Measurements from ENCODE around the gene WHAMM.
"Not testable (repeated sequence)": the region's sequence is repeated elsewhere in the genome, so short reads cannot be mapped to it uniquely, and the experiment has no call there.

Gene WHAMM

DNA sequence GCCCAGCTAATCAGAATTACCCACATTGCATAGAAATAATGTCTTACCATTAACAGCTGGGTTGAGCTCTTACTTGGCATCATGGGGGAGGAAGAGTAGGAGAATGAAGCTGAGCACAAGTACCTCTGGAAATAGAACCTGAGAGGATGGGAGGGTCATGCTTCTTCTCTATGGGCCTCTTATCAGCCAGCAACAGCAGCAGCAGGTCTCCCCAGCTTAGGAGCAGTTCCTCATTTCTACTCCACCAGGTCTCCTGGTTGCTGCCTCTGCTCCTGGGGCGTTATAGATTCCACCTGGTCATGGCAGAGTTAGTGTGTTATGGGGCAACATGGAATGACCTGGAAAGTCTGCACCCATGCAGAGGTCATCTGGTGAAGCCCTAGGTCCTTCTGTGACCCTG lies 6.9 kb upstream of the WHAMM start:
- in situ Hi-C loops (cut with HindIII; ENCODE audit: low sequenced_read_pairs) = no loop called here

DNA sequence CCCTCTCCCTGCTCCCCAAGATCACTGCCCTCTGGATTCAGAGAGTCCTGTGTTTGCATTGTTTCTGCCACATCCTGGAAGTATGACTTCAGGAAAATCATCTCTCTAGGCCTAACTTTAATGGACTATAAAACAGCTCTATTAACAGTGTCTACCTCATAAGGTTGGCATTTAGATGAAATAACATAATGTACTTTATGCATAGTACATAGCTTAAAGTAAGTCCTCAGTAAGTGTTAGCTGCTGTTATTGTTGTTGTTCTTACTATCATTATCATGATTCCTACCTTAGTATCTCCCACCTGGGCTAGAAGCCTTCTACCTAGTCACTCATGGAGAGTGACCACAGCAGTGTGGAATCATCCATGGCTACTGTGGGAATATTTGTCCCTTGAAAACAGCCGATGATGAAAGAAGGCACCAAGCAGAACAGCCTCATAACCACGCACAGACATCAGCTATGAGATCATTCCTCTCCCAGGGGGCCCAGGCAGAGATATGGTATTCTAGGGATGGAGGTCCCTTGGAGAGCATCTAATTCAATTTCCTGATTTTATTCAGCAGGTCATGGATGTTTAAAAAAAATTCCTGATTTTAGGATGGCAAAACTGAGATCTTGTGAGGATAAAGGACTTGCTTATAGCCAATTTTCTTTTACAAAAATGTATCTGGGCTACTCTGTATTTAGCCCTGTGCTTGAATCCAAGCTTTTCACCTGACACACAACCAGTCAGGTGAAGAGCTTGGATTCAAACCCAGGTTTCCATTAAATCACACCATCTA lies 5.4 kb upstream of the WHAMM start:
- in situ Hi-C loops (cut with HindIII; ENCODE audit: low sequenced_read_pairs) = no loop called here

DNA sequence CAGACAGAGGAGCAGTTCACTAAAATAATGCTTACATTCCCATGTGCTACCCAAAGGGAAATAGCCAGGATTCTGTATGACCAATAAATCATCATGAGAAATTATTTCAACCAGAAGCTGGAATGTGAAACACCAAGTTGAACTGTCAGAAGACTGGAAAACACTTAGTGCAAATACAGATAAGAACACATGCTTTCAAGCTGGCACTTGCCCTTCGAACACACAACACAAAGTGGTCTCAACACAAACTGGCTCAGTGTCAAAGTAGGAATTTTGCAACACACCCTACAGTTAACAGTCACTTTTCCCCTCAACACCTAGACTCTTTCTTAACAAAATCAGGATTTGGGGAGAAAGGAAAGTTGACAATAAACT lies 4.9 kb upstream of the WHAMM start:
- in situ Hi-C loops (cut with HindIII; ENCODE audit: low sequenced_read_pairs) = no loop called here

DNA sequence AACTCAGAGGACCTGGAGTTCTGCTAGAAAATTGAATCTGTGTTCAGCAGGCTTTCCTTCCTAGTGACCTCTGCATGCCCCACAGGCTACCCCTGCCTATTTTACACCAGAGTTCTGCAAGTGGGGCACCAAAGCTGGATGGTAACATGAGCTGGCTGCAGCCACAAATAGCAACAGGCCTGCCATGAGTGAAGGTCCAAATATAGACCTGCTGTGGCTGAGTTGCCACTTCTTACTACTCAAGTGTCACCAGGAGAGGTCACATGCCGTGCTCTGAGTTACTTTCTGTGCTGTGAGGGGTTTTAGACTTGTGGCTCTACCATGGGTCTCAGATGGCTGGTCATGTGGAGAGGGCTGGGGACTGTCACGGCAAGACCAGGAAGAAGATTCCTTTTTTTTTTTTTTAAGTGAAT lies 3.4 kb upstream of the WHAMM start, which contains the start of gene FSD2:
TSS of gene FSD2 (minus strand) at position 76 of the 413 bp plus-strand sequence. CDS start 18,679 bp downstream, outside the sequence.
- in situ Hi-C loops (cut with HindIII; ENCODE audit: low sequenced_read_pairs) = no loop called here

DNA sequence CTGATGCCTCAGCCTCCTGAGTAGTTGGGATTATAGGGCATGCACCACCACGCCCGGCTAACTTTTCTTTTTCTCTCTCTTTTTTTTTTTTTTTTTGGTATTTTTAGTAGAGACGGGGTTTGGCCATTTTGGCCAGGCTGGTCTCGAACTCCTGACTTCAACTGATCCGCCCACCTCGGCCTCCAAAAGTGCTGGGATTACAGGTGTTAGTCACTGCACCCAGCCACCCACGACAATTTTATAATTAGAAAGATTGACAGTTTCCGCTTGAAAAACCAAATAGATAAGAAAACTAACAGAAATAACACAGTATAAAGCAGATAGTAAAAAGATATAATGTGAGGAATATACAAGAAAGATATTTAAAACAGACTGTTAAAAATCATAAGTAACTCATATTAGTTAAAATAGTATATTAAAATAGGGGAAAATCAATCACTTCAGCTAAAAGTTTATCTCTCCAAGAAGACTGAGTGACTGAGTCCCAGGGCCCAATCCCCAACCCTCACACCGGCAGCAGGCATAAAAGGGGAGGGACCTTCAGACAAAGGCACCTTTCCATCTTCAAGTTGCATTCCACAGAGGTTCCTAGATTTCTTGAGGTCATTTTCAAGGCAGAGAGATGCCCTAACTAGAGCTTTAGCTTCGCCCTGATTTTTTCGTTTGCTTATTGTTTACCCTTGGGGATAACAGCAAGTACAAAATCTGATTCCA lies 1.4 kb upstream of the WHAMM start:
- in situ Hi-C loops (cut with HindIII; ENCODE audit: low sequenced_read_pairs) = no loop called here

DNA sequence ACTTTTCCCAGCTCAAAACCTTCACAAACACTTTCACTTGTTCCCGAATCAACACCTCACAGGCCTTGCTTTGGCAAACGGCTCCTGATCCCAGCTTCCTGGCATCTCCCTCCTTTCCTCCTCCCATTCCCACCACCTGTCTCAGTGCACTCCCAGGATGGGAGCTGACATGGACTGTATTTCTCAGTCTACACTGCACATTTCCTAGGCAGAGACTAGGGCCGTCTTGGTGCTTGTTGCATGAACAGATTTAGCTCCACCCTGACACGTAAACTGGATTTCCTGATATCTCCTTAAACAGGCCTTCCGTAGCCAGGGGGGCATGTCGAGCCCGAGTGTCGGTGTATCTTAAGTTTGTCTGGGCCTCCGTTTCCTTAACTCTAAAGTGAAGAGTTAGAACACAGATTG lies 790 bp upstream of the WHAMM start:
- in situ Hi-C loops (cut with HindIII; ENCODE audit: low sequenced_read_pairs) = no loop called here

DNA sequence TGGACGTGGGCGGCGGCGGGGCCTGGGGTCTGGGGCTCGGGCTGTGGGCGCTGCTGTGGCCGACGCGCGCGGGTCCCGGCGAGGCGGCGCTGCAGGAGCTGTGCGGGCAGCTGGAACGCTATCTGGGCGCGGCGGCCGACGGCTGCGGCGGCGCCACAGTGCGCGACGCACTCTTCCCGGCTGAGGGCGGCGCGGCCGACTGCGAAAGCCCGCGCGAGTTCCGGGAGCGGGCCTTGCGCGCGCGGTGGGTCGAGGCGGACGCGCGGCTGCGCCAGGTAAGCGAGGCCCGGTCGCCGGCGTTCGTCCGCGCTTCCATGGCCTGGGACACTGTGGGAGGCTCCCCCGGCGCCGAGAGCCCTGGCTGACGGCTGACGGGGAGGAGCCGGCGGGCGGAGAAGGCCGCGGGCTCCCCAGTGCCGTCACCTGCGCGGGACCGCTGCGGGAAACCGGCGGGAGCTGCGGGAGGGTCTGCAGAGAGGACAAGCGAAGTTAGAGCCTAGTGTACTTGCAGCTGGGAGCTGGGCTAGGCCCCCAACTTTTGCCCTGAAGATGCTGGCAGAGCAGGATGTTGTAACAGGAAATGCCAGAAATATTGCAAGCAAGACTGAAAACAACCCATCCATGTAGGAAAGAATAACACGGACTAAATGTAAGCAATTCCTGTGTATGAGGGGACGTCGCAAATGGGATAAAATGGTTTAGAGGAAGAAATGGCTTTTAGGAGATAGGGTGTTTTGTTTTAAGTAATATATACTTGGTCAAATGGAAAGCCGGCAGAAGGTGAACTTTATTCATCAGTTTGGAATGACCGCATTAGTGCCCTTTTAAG lies 847 bp downstream of the WHAMM start:
- in situ Hi-C loops (cut with HindIII; ENCODE audit: low sequenced_read_pairs) = no loop called here

DNA sequence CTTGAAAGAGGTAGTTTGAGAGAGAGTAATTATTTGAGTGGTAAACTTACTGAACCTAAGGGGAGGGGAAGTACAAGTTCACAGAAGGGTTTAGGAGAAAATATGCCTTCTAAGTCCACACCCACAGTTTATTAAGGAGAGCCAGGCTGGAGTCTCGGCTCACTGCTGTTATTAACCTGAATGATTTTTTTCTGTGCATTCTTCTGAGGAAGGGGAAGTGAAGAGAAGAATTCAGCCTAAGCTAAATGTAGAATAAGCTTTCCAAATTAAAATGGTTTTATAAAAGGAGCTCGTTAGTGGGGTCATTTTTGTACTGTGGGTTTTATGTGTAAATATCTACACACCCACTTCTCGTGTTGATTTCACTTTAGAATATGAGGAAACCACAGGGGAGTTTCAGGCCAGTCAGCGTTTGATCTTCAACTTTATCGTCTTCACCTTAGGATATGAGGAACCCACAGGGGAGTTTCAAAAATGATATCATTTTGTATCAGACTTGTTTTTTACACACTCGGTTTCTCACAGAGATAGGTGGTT lies 1.5 kb downstream of the WHAMM start:
- in situ Hi-C loops (cut with HindIII; ENCODE audit: low sequenced_read_pairs) = no loop called here

DNA sequence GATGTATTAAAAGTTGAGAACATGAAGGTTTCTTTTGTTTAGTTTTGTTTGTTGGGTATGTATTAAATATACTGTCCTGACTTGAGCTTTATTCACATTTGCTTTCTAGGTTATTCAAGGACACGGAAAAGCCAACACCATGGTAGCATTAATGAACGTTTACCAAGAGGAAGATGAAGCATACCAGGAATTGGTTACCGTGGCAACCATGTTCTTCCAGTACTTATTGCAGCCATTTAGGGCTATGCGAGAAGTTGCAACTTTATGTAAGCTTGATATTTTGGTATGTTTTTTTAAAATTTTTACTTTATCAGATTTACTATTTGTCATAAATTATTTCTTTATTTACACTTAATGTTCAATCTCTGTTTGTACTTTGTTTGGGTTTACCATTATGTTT lies 3.6 kb downstream of the WHAMM start:
- in situ Hi-C loops (cut with HindIII; ENCODE audit: low sequenced_read_pairs) = no loop called here

DNA sequence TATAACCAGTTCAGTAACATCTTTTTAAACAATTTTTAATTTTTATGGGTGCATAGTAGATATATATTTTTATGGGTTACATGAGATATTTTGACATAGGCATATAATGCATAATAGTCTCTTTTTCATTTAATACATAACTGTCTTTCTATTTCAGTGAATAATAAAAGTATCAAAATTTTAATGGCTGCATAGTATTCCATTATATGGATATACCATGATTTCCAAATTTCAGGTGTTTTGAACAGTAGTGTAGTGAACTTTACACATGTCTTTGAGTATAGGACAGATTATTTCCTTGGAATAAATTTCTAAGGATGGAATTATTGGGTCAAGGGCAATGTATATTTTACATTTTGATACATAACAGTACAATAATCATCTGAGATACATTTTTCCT lies 10.7 kb downstream of the WHAMM start:
- in situ Hi-C loops (cut with HindIII; ENCODE audit: low sequenced_read_pairs) = no loop called here

DNA sequence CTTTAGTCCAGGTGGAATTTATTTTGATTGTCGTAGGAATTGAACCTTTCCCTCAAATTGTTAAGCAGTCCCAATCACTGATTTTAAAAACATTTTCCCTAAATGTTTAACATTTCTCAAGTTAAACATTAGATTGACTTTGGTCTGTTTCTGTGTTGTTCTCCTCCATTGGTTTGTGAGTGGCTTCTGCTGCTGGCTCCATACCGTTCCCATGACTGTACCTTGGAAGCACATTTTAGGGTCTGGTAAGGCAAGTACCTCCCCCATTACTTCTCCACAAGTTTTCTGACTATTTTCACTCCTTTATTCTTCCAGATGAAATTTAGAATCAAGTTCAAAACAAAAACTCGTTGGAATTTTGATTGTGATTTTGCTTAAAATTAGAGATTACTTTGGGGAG lies 12.0 kb downstream of the WHAMM start:
- in situ Hi-C loops (cut with HindIII; ENCODE audit: low sequenced_read_pairs) = not testable (repeated sequence)

DNA sequence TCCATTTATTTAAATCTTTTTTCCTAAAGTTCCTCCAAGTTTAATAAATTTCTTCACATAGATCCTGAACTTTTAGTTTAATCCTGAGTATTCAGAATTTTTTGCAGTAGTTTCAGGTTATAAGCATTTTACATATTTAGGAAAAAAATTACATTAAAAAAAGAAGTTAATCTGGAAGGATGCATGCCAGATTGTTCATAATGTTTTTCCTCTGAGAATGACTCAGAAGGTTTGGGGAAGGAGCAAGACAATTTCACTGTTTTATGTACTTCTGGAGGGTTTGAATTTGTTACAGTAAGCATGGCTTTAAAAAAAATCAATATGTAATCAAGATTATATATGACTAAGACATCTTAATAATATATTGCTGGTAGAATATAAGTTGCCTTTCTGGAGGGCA lies 12.4 kb downstream of the WHAMM start:
- in situ Hi-C loops (cut with HindIII; ENCODE audit: low sequenced_read_pairs) = not testable (repeated sequence)

DNA sequence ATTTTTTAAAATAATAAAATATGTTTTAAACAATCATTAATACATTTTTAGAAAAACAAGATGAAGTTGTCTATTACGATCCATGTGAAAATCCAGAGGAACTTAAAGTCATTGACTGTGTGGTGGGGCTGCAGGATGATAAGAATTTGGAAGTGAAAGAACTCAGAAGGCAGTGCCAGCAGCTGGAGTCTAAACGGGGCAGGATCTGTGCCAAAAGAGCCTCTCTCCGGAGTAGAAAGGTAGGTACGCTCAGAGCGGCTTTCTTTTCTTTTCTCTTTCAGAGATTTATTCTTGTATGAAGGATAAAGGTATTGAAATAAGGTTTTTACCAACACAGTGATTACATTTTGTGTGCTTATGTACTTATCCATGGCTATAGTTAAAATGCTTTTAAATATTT lies 13.6 kb downstream of the WHAMM start:
- in situ Hi-C loops (cut with HindIII; ENCODE audit: low sequenced_read_pairs) = no loop called here

DNA sequence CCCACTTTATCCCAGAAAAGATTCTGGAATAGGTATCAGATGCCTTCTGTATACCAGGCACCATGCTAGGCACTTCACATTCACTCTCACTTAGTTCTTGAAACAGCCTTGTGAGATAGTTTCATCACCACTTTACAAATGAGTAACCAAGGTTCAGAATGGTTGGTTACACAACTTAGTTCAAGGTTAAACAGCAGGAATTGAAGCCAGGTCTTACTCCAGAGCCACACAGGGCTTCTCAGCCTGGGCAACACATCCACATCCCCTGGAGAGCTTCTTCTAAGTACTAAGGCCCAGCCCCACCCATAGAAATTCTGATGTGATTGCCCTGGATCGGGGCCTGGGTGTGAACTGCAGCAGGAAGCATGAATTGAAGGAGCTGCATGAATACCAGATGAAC lies 18.6 kb downstream of the WHAMM start:
- in situ Hi-C loops (cut with HindIII; ENCODE audit: low sequenced_read_pairs) = no loop called here

DNA sequence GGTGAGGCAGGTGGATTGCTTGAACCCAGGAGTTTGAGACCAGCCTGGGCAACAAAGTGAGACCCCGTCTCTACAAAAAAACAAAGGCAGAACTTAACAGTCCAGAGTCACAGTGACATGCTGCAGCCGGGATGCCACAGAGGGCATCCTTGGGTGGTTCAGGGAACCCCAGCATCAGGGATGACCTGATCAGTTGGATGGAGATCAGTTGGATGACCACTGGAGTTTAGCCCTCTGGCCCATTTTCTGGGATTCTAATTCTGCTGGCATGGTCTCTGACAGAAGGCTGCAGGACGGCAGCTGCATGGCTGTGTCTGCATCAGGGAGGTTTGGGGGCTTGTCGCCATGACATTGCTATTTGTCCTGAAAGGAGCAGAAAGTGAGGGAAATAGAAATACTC lies 19.8 kb downstream of the WHAMM start:
- in situ Hi-C loops (cut with HindIII; ENCODE audit: low sequenced_read_pairs) = no loop called here

DNA sequence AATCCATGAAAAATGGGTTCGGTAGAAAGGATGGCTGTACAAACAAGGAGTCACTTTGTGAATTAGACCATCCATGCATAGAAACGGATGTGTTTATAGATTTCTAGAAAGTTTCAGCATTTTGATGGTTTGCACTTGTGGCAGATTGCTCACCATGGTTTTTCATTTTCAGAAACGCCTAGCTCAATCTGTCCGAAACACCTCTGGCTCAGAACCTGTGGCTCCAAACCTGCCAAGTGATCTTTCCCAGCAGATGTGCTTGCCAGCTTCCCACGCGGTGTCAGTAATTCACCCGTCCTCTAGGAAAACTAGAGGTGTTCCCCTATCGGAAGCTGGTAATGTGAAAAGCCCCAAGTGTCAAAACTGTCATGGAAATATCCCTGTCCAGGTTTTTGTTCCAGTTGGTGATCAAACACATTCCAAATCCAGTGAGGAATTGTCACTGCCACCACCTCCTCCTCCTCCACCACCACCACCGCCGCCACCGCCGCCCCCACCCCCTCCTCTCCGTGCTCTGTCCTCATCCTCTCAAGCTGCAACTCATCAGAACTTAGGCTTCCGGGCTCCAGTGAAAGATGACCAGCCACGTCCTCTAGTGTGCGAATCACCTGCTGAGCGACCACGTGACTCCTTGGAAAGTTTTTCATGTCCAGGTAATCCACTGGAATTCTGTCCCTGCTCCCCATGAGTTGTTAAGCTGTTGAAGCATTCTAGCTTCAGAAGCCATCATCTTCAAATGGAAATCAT lies 21.2 kb downstream of the WHAMM start:
- in situ Hi-C loops (cut with HindIII; ENCODE audit: low sequenced_read_pairs) = no loop called here

DNA sequence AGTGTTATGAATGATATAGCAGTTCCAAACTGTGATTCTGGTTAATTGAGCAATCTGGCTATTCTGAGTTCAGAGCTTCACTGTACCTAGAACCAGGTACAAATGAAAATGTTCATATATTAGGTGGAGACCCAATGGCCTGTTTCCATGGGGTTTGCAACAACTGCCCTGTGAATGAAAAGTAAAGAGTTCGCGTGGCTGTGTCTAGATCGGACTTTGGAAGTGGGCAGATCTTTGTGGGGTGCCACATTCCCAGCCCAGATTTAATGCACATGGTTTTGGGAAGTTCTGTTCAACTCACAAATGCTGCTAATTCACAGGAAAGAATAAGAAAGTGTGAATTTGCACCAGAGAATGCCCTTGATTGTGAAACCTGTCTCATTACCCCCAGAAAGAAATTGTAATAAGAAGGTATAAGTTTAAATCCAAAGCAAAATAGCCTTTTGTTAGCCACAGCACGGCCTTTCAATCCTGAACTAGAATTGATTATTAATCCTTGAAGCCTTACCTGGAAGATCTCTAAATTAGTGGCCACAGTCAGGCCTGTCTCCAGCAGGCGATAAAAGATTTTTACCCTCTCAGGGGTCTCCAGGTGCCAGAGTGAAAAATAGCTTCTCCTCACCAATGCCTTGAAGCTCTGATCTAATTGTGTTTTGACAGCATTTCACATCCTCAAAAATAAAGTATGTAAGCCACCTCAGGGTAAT lies 22.6 kb downstream of the WHAMM start:
- in situ Hi-C loops (cut with HindIII; ENCODE audit: low sequenced_read_pairs) = no loop called here

DNA sequence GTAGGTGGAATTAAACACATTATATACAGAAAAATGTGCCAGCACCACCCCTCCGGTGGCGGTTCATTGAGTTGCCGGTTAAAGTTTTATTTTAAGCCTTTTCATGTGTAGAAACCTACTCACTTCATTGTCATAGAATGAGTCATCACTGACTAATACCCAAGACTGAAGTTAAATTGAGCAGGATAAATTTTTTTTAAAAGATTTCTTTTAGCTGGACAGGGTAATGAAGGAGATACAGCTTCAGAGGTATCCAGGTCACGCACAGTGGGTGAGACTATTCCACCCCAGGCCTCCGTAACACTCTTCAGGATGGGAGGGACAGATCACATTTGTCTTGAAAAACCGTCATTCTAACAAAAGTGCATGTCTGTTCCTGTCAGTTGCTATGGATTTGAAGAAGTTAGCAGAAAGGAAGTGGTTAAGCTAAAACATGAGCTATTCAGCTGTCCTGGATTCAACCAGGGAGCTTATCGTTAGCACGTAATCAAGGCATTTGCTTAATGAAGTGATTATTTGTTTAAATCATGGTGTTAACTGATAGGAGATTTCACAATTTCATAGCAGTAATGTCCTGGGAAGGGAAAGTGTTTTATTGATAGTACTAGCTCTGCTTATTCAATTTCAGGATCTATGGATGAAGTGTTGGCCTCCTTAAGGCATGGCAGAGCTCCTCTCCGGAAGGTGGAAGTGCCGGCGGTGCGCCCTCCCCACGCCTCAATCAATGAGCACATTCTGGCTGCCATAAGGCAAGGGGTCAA lies 23.4 kb downstream of the WHAMM start:
- in situ Hi-C loops (cut with HindIII; ENCODE audit: low sequenced_read_pairs) = no loop called here

DNA sequence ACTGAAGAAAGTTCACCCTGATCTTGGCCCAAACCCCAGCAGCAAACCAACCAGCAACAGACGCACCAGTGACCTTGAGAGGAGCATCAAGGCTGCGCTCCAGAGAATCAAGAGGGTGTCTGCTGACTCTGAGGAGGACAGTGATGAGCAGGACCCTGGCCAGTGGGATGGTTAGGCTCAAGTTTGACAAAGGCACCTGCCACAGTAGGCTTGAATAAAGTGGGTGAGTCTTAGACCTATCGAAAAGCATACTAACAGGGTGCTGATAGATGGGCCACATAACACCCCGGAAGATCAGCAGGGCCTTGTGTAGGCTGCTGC lies 23.9 kb downstream of the WHAMM start:
- in situ Hi-C loops (cut with HindIII; ENCODE audit: low sequenced_read_pairs) = no loop called here
